Thyroid gland (tissue), 4 donors: ENCODE data around the gene RFX4. TPM values are rescaled to one million over a fixed set of nuclear protein-coding genes. Genes with fewer than 3 reads are reported as not detected.
A peak's percentile ranks its signal among the peaks of the same experiment; 100 is the strongest.

Experiments used
- DNase-seq, 2 donors: peaks; one replicate each; pipeline ENCODE4 v3.0.0-alpha.2; 2019
- H3K27ac ChIP-seq, 3 donors: fragments of 200-600 bp; sonication (generic); 1 replicate in 2 of 3; 2 replicates in 1 of 3; pipeline ENCODE4 v1.5.1; 2016 to 2019; ENCODE audit warnings: mild to moderate bottlenecking in 1 of 3, moderate library complexity in 1 of 3
- H3K27me3 ChIP-seq: fragments of 200-600 bp; sonication (generic); one replicate; pipeline ENCODE4 v1.5.1; 2019
- H3K36me3 ChIP-seq, 2 donors: fragments of 200-600 bp; sonication (generic); one replicate each; pipeline ENCODE4 v1.5.1; 2016 to 2019
- H3K4me1 ChIP-seq, 2 donors: fragments of 200-600 bp; sonication (generic); one replicate each; pipeline ENCODE4 v1.5.1; 2017 to 2019
- H3K4me3 ChIP-seq, 3 donors: fragments of 200-600 bp; sonication (generic); replicated peaks in 1 of 3; 1 replicate in 2 of 3; 2 replicates in 1 of 3; pipeline ENCODE4 v1.5.1; 2016; ENCODE audit warnings: mild to moderate bottlenecking in 1 of 3
- H3K9me3 ChIP-seq: fragments of 200-600 bp; sonication (generic); one replicate; pipeline ENCODE4 v1.5.1; 2017
- POLR2A ChIP-seq, 2 donors: fragments of 450-650 bp; IDR thresholded peaks; one replicate each; pipeline ENCODE4 v1.6.1; 2017; ENCODE audit warnings: antibody characterized with exemption in 2 of 2, mild to moderate bottlenecking in 2 of 2, moderate library complexity in 1 of 2
- WGBS, 2 donors: methylation state at CpG; one replicate each; pipeline ENCODE4 v1.1.5; 2017; 5-methylcytosine and 5-hydroxymethylcytosine counted together
- intact Hi-C: fragments of 100-400 bp; cut with DNase I; formaldehyde crosslinking; loops from one replicate; pipeline ENCODE4 v1.15.1; 2023
- total RNA-seq, 4 donors: library from RNA; depleted of rRNA; stranded (reverse); fragments of >200 nt; gene quantifications; one replicate each; pipeline ENCODE4 v1.2.3, GENCODE V29; 2016
- TF ChIP-seq, protein P1 (sequence below), 6 experiments: fragments of 200-600 bp in 3 of 6; fragments of 450-650 bp in 3 of 6; sonication (generic) in 3 of 6; IDR thresholded peaks; one replicate each; pipeline ENCODE4 v1.5.1; 2016 to 2019; ENCODE audit warnings: antibody characterized with exemption in 6 of 6, mild to moderate bottlenecking in 2 of 6, inconsistent platforms in 1 of 6, moderate library complexity in 1 of 6

RFX4 gene
- total RNA-seq, 4 donors from 2014 or later = 0.27 to 0.45 TPM; not detected in 2

GRCh38 chr12:106769078-106769477 is 186.3 kb downstream of the RFX4 start:
- 62 to 77% methylated on average over 5 of the region's 5 CpGs for WGBS, 2 donors
- Histone ChIP-seq H3K4me1 (peaks cover 56 to 58% of the 10 kb centered on the region in 2 donors), H3K27me3 (no peaks in the 10 kb centered on the region), H3K27ac (no peak overlapping the region), H3K4me3 (no peak overlapping the region), H3K9me3 (no peaks in the 10 kb centered on the region), H3K36me3 (no peaks in the 10 kb centered on the region)
- intact Hi-C loops = no loop called here
- no peak for TF ChIP-seq POLR2A (IDR thresholded peaks at IDR 0.05)
- TF ChIP-seq, protein P1, sequence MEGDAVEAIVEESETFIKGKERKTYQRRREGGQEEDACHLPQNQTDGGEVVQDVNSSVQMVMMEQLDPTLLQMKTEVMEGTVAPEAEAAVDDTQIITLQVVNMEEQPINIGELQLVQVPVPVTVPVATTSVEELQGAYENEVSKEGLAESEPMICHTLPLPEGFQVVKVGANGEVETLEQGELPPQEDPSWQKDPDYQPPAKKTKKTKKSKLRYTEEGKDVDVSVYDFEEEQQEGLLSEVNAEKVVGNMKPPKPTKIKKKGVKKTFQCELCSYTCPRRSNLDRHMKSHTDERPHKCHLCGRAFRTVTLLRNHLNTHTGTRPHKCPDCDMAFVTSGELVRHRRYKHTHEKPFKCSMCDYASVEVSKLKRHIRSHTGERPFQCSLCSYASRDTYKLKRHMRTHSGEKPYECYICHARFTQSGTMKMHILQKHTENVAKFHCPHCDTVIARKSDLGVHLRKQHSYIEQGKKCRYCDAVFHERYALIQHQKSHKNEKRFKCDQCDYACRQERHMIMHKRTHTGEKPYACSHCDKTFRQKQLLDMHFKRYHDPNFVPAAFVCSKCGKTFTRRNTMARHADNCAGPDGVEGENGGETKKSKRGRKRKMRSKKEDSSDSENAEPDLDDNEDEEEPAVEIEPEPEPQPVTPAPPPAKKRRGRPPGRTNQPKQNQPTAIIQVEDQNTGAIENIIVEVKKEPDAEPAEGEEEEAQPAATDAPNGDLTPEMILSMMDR (IDR thresholded peaks at IDR 0.05) = no peak
- DNase-seq = no peak

- intact Hi-C loops = no loop called here
- Histone ChIP-seq H3K4me3 (no peak overlapping the region), H3K36me3 (no peaks in the 10 kb centered on the region), H3K4me1 (peaks cover 51 to 53% of the 10 kb centered on the region in 2 donors), H3K9me3 (no peaks in the 10 kb centered on the region), H3K27me3 (no peaks in the 10 kb centered on the region), H3K27ac (no peak overlapping the region)
- TF ChIP-seq, protein P1 (IDR thresholded peaks at IDR 0.05) = no peak
- 81 to 86% methylated on average over 6 of the region's 6 CpGs for WGBS, 2 donors
- no peak for DNase-seq
These were observed 186.7 kb downstream of the RFX4 start for GRCh38 chr12:106769546-106769945.

- H3K27me3 ChIP-seq = no peaks in the 10 kb centered on the region
- TF ChIP-seq, protein P1 (IDR thresholded peaks at IDR 0.05) = no peak
- TF ChIP-seq POLR2A (IDR thresholded peaks at IDR 0.05) = no peak
- intact Hi-C loops = no loop called here
- no peaks in the 10 kb centered on the region for H3K9me3 ChIP-seq
- no peak overlapping the region for H3K4me3 ChIP-seq
- no peak overlapping the region for H3K27ac ChIP-seq
- no peaks in the 10 kb centered on the region for H3K36me3 ChIP-seq
- peaks cover 44 to 48% of the 10 kb centered on the region in 2 donors for H3K4me1 ChIP-seq
- no peak for DNase-seq
These were observed 188.6 kb downstream of the RFX4 start for GRCh38 chr12:106771425-106771824.

DNA sequence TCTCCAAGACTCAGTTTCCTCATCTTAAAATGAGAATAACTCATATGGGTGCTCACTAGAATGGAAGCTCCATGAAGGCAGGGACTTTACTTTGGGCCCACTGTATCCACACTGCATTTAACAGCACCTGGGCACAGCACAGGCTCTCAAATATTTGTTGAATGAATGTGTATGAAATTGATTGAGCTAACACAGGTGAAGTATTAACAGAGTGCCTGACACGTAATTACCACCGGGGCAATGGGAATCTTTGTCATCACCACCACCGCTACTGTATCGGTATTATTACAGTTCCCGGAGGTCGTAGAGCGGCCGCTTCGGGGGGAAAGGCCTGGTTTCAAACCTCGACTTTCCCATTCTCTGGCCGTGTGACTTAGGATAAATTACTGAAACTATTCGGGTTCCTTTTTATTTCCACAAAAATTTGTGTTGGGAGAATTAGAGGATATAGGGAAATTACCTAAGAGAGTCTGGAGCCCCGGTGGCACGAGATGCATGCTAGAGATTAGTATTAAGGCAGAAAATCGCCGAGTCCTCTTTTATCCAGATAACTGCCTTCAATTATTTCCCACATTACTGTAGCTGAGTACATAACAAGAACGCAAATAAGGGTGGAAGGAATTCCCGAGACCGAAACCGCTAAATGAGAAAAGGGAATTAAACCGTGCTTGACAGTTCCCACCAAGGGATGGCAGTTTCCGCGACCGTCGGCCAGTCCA is 190.6 kb downstream of the RFX4 start:
- intact Hi-C loops = no loop called here
- TF ChIP-seq, protein P1 (IDR thresholded peaks at IDR 0.05) = no peak
- no peak for TF ChIP-seq POLR2A (IDR thresholded peaks at IDR 0.05)
- 43 to 45% methylated on average over 25 of the region's 25 CpGs for WGBS, 2 donors

DNA sequence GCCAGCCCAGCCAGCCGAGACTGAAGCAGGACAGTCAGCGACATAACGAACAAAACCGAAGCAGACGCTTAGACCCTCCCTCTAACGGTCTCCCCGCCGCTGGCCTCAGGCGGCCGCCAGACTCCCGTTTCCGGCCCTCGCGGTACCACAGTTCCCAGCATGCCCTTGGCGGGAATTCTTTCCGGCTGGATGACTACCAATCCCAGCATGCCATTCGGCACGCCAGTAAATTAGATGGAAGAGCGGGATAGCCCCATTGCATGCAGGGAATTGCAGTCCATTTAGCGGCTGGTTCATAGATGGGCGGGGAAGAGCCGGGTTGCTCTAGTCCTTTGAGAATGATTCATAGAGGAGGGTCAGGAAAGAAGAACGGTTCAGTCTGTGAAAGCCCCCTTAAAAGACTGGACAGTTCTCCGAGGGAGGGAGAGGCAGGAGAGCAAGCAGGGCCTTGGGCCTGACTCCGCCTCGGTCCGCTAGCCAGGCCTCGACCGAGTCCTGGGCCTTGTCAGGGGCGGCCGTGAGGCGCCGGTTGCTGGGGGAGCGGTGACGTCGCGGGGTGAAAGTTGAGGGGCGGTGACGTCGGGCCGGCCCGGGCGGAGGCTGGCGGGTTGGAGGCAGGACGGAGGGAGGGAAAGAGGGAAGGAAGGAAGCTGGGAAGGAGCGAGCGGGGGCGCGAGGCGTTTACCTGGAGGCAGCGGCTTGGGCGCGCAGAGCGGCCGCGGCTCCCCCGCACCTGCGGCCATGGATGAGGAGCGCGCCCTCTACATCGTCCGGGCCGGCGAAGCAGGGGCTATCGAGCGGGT is 191.4 kb downstream of the RFX4 start, which contains the start of gene RIC8B:
Gene RIC8B (plus strand): TSS at position 678 of the 803 bp plus-strand sequence. CDS start 64 bp downstream, at position 742.
- H3K27me3 ChIP-seq = no peaks in the 10 kb centered on the region
- intact Hi-C loops = no loop called here
- TF ChIP-seq, protein P1 (IDR thresholded peaks at IDR 0.05) = peak in 1 of 6 experiments; percentile 20
- peak in 1 of 2 donors; percentile 78 for TF ChIP-seq POLR2A (IDR thresholded peaks at IDR 0.05)
- H3K36me3 ChIP-seq = no peaks in the 10 kb centered on the region
- H3K9me3 ChIP-seq = no peaks in the 10 kb centered on the region
- DNase-seq = peak; percentile 96
- peak within 1 kb of the TSS; percentile 86 to 97 (median 94) for H3K27ac ChIP-seq
- 0 to 1% methylated on average over 56 to 57 of the region's 66 CpGs for WGBS, 2 donors
- peak within 1 kb of the TSS; percentile 69 to 81 (median 73) for H3K4me3 ChIP-seq
- H3K4me1 ChIP-seq = peaks cover 17 to 36% of the 10 kb centered on the region in 2 donors

More for the DNA sequence above, 190.6 kb downstream of the RFX4 start:
- Histone ChIP-seq H3K27ac (peak overlapping the region; percentile 66 to 97 (median 86)), H3K4me1 (peaks cover 25 to 44% of the 10 kb centered on the region in 2 donors), H3K4me3 (peak overlapping the region in 2 of 3 donors; percentile 49 to 81), H3K9me3 (no peaks in the 10 kb centered on the region), H3K36me3 (no peaks in the 10 kb centered on the region), H3K27me3 (no peaks in the 10 kb centered on the region)
- no peak for DNase-seq
